ENCODE data around the gene CSAD. TPM values are rescaled to one million over a fixed set of nuclear protein-coding genes. Genes with fewer than 3 reads are reported as not detected.

Gene CSAD
- polyA plus RNA-seq, 1 of the 3 experiments (the other 2 are of a cell fraction), result 32.2 TPM

DNA sequence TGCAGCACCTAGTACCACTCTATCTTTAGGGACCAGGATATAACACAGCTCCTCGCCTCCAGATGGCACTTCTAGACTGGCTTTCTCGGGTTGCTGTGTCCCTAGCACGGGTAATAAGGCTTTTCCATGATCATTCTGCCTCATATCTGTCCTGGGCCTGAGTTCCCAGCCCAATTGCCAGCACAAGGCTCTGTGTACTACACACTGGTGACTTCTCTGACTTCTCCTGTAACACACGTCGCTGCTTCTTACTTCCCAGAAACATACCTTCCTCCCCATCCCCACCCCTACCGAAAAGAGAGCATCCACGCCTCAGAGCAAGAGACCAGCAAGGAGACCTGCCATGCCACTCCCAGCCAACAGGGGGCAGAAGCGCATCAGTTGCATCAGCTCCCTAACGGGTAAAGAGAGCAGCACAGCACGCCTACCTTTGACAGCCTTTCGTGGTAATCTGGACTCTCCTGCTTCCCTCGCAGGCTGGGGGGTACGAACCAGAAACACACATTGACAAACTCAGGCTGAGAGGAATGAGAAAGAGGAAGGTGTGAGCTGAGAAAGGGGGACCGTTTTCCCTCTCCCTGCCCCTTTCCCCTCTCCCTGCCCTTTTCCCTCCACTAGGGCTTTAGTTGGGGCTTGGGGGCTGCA lies 21.4 kb downstream of the CSAD start:
- CTCF ChIA-PET, result interaction anchor here (0.6 to 12.3 kb wide), 53 partner anchors 8 to 686 kb away, joined by 3 to 272 read pairs (median 6); partner anchors contain the start of genes AAAS, CSAD, ESPL1 and KRT6C
- Histone ChIP-seq H2AFZ (ENCODE audit: low read depth) (peak overlapping the region; percentile 73; the same call in 1 of the 2 replicates), H3K4me1 (ENCODE audit: control insufficient read depth in 1 of 2, insufficient read depth in 2 of 2, low read depth in 1 of 2, low read length in 1 of 2) (peaks cover 0 to 2% of the 10 kb centered on the region in 2 experiments; a peak in 2 of 4 replicates), H3F3A (replicated peaks; ENCODE audit: insufficient read depth) (peaks cover 6% of the 10 kb centered on the region), H3K9ac (no peak overlapping the region), H3K9me3 (no peaks in the 10 kb centered on the region), H3K27ac (ENCODE audit: low read depth in 2 of 2, low read length in 1 of 2) (no peak overlapping the region), H3K79me2 (ENCODE audit: insufficient read depth) (no peaks in the 10 kb centered on the region), H4K20me1 (ENCODE audit: insufficient read depth) (no peaks in the 10 kb centered on the region), H3K9me2 (no peaks in the 10 kb centered on the region), H3K27me3 (ENCODE audit: insufficient read depth) (no peaks in the 10 kb centered on the region), H3K4me3 (ENCODE audit: low read depth in 2 of 2, low read length in 1 of 2) (peak overlapping the region in 1 of 2 experiments; percentile 4; a peak in 1 of 4 replicates), H3K36me3 (replicated peaks in 1 of 2; ENCODE audit: control insufficient read depth in 1 of 2, insufficient read depth in 2 of 2, low read length in 1 of 2) (no peaks in the 10 kb centered on the region), H3K4me2 (no peak overlapping the region)
- 17% methylated on average over 14 of the region's 14 CpGs for WGBS (ENCODE audit: low lambda C conversion rate)
- POLR2A ChIA-PET, result interaction anchor here (0.7 to 2.8 kb wide), 8 partner anchors 16 to 166 kb away, joined by 3 to 12 read pairs (median 4); partner anchors contain the start of genes CSAD and ZNF740
- DNase-seq, result peak; percentile 88
- no peak for TF ChIP-seq EZH2phosphoT487 (IDR thresholded peaks at IDR 0.05; ENCODE audit: borderline replicate concordance, low read depth)
- TF ChIP-seq SMC3 (IDR thresholded peaks at IDR 0.05; ENCODE audit: low read depth, low read length), result peak; percentile 82
- TF ChIP-seq NRF1 (IDR thresholded peaks at IDR 0.05; ENCODE audit: low read depth, low read length), result no peak
- no peak for TF ChIP-seq FOXM1 (IDR thresholded peaks at IDR 0.05; ENCODE audit: low read depth)
- TF ChIP-seq RFX5 (IDR thresholded peaks at IDR 0.05; ENCODE audit: low read length), result no peak
- TF ChIP-seq REST (IDR thresholded peaks at IDR 0.05; ENCODE audit: low read depth, low read length), result no peak
- TF ChIP-seq FOXJ3 (CRISPR knock-in tag; IDR thresholded peaks at IDR 0.05), result no peak
- peak; percentile 31; the same call in 1 of the 2 replicates for TF ChIP-seq TAF1 (IDR thresholded peaks at IDR 0.05; ENCODE audit: borderline replicate concordance, low read depth, low read length)
- TF ChIP-seq MAX (IDR thresholded peaks at IDR 0.05; ENCODE audit: low read depth), result peak; percentile 43; the same call in 1 of the 2 replicates
- TF ChIP-seq, protein P1, sequence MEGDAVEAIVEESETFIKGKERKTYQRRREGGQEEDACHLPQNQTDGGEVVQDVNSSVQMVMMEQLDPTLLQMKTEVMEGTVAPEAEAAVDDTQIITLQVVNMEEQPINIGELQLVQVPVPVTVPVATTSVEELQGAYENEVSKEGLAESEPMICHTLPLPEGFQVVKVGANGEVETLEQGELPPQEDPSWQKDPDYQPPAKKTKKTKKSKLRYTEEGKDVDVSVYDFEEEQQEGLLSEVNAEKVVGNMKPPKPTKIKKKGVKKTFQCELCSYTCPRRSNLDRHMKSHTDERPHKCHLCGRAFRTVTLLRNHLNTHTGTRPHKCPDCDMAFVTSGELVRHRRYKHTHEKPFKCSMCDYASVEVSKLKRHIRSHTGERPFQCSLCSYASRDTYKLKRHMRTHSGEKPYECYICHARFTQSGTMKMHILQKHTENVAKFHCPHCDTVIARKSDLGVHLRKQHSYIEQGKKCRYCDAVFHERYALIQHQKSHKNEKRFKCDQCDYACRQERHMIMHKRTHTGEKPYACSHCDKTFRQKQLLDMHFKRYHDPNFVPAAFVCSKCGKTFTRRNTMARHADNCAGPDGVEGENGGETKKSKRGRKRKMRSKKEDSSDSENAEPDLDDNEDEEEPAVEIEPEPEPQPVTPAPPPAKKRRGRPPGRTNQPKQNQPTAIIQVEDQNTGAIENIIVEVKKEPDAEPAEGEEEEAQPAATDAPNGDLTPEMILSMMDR (IDR thresholded peaks at IDR 0.05), result peak; percentile 96
- TF ChIP-seq, protein P2, sequence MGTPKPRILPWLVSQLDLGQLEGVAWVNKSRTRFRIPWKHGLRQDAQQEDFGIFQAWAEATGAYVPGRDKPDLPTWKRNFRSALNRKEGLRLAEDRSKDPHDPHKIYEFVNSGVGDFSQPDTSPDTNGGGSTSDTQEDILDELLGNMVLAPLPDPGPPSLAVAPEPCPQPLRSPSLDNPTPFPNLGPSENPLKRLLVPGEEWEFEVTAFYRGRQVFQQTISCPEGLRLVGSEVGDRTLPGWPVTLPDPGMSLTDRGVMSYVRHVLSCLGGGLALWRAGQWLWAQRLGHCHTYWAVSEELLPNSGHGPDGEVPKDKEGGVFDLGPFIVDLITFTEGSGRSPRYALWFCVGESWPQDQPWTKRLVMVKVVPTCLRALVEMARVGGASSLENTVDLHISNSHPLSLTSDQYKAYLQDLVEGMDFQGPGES (IDR thresholded peaks at IDR 0.05; ENCODE audit: low read depth, low read length), result no peak
- no peak for TF ChIP-seq TEAD4 (IDR thresholded peaks at IDR 0.05; ENCODE audit: borderline replicate concordance, insufficient read depth)
- no peak for TF ChIP-seq POLR2AphosphoS5 (IDR thresholded peaks at IDR 0.05; ENCODE audit: low read depth, low read length)
- peak; percentile 62; the same call in 1 of the 2 replicates for TF ChIP-seq SIN3A (IDR thresholded peaks at IDR 0.05; ENCODE audit: borderline replicate concordance, low read depth, low read length)
- no peak for TF ChIP-seq RCOR1 (IDR thresholded peaks at IDR 0.05; ENCODE audit: low read length)
- TF ChIP-seq, protein P3, sequence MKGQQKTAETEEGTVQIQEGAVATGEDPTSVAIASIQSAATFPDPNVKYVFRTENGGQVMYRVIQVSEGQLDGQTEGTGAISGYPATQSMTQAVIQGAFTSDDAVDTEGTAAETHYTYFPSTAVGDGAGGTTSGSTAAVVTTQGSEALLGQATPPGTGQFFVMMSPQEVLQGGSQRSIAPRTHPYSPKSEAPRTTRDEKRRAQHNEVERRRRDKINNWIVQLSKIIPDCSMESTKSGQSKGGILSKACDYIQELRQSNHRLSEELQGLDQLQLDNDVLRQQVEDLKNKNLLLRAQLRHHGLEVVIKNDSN (IDR thresholded peaks at IDR 0.05; ENCODE audit: borderline replicate concordance, low read depth), result no peak
- TF ChIP-seq ELF1 (IDR thresholded peaks at IDR 0.05), result no peak
- TF ChIP-seq RAD21 (IDR thresholded peaks at IDR 0.05; ENCODE audit: low read length), result peak; percentile 86
- TF ChIP-seq MEF2A (IDR thresholded peaks at IDR 0.05; ENCODE audit: borderline replicate concordance, low read depth), result no peak
- no peak for TF ChIP-seq RXRA (IDR thresholded peaks at IDR 0.05; ENCODE audit: borderline replicate concordance, low read depth)
- TF ChIP-seq FOSL2 (IDR thresholded peaks at IDR 0.05; ENCODE audit: borderline replicate concordance, low read depth), result no peak
- no peak for TF ChIP-seq GATA2 (CRISPR knock-in tag; IDR thresholded peaks at IDR 0.05)
- no peak for TF ChIP-seq TCF12 (IDR thresholded peaks at IDR 0.05)
- TF ChIP-seq, protein P4, sequence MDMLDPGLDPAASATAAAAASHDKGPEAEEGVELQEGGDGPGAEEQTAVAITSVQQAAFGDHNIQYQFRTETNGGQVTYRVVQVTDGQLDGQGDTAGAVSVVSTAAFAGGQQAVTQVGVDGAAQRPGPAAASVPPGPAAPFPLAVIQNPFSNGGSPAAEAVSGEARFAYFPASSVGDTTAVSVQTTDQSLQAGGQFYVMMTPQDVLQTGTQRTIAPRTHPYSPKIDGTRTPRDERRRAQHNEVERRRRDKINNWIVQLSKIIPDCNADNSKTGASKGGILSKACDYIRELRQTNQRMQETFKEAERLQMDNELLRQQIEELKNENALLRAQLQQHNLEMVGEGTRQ (IDR thresholded peaks at IDR 0.05; ENCODE audit: borderline replicate concordance, low read depth, low read length), result no peak
- no peak for TF ChIP-seq JUND (IDR thresholded peaks at IDR 0.05)
